GM12864 (cell line): ENCODE results near the gene PAIP2.
"Not testable (repeated sequence)": the region's sequence is repeated elsewhere in the genome, so short reads cannot be mapped to it uniquely, and the experiment has no call there.

Source experiments
- DNase-seq: peaks from one replicate; pipeline ENCODE4 v3.0.0-alpha.2; 2011; ENCODE audit warnings: low read depth
- H3K4me3 ChIP-seq: 2 replicates; pipeline ENCODE4 v1.5.1; 2011; ENCODE audit warnings: mild to moderate bottlenecking, low read depth, low read length, control low read depth
- CTCF ChIP-seq: IDR thresholded peaks from 2 replicates; pipeline ENCODE4 v1.5.1; 2011; ENCODE audit warnings: low read depth, mild to moderate bottlenecking, moderate library complexity, low read length, control low read depth, inconsistent platforms; ENCODE audit errors: missing control alignments

Gene PAIP2

DNA sequence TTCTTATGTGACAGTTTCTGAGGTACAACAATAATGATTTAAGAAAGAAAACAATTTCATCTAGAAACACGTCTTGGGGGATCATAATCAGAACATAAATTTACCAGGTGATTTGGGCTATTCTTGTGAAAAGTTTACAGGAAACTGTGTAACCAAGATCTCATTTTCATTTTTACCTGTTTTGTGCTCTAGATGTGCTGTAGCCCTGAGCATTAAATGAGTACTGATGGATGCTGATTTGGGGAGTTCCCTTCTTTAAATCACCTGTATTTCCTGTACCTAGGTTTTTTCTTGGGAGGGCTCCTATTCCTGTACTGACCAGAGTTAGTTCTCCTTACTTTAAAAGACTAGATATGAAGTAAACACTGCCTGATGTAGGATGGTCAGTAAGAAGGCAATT, 35.5 kb upstream of the PAIP2 start:
- H3K4me3 ChIP-seq, result no peak overlapping the region
- DNase-seq, result no peak
- no peak for TF ChIP-seq CTCF

- DNase-seq, result no peak
- TF ChIP-seq CTCF, result no peak
Measured at GRCh38 chr5:139306628-139307379, 34.9 kb upstream of the PAIP2 start.

DNA sequence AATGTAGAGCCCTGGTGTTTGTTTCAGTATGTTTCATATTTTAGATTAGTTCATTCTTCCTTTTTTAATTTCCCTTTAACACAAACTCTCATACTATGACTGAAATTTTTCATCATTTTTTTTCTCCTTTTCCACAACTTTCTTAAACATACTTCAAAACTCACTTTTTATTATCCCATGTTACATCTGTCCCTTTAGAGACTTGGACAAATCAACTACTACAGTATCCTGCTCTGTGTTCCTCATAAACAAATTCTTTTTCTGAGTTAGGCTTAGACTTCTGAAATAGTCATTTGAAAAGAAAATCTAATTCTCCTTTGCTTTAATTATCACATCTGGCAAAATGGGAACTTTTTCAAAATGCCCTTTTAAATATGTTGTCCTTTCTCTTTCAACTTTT, 32.9 kb upstream of the PAIP2 start:
- no peak for DNase-seq
- H3K4me3 ChIP-seq, result no peak overlapping the region
- no peak for TF ChIP-seq CTCF

More at GRCh38 chr5:139306628-139307379, 34.9 kb upstream of the PAIP2 start:
- H3K4me3 ChIP-seq, result no peak overlapping the region

GRCh38 chr5:139310715-139311186, 30.9 kb upstream of the PAIP2 start:
- DNase-seq, H3K4me3 ChIP-seq: not testable (repeated sequence)

DNA sequence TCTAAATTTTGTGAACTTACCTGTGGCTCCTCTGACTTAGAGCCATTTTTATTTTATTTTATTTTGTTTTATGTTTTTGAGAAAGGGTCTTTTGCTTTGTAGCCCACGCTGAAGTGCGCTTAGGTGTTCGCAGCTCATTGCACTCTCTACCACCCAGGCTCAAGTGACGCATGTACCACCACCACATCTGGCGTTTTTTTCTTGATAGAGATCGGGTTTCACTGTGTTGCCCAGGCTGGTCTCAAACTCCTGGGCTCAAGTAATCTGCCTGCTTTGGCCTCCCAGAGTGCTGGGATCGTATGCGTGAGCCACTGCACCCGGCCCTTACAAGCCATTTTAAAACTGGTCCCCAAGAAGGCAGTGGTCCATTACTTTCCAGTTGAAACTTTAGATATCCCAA, 29.6 kb upstream of the PAIP2 start:
- no peak overlapping the region for H3K4me3 ChIP-seq
- no peak for DNase-seq
- no peak for TF ChIP-seq CTCF

GRCh38 chr5:139314276-139314675, 27.4 kb upstream of the PAIP2 start:
- no peak for TF ChIP-seq CTCF
- H3K4me3 ChIP-seq, result no peak overlapping the region
- DNase-seq, result no peak

GRCh38 chr5:139315056-139315615, 26.5 kb upstream of the PAIP2 start:
- no peak for TF ChIP-seq CTCF
- no peak for DNase-seq
- H3K4me3 ChIP-seq, result no peak overlapping the region
